Measurements from ENCODE around the gene PKD1L1.
"Not testable (repeated sequence)": the region's sequence is repeated elsewhere in the genome, so short reads cannot be mapped to it uniquely, and the experiment has no call there.

The PKD1L1 gene

DNA sequence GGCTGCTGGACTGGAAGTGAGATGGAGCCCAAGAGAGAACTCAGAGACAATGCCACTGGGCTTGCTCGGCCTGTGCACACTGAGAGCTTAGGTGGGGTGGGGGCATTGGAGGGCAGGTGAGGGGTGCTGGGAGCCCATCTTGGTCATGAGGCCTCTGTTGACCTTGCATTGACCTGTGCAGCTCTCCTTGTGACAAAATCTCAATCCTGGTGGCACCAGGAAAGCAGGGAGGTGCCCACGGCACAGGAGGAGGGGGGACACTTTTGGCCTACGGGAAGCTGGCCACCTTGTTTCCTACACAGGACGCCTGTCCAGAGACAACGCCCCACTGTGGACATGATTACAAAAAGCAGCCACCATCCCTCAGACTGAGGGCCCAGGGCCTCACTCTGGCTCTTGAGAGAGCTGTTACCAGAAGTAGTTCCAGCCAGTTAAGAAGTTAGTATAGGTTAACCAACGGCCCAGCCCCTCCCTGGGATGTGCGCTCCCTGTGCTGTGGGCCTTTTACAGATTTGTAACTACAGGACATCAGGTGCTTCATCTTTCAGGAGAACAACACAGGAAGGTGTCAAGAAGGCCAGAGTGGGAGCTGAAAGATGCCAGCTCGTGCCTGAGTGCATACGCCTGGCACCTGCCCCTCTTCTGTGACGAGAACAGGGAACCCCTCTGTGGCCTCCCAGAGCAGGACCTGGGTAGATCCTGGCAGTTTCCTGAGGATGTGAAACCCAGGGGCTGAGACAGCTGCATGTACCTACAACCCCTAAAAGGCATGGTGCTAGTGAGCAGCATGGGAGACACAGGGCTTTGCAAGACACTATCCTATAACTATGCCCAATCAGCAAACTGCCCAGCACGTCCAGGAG lies 10.3 kb downstream of the PKD1L1 start:
- no peak for DNase-seq

DNA sequence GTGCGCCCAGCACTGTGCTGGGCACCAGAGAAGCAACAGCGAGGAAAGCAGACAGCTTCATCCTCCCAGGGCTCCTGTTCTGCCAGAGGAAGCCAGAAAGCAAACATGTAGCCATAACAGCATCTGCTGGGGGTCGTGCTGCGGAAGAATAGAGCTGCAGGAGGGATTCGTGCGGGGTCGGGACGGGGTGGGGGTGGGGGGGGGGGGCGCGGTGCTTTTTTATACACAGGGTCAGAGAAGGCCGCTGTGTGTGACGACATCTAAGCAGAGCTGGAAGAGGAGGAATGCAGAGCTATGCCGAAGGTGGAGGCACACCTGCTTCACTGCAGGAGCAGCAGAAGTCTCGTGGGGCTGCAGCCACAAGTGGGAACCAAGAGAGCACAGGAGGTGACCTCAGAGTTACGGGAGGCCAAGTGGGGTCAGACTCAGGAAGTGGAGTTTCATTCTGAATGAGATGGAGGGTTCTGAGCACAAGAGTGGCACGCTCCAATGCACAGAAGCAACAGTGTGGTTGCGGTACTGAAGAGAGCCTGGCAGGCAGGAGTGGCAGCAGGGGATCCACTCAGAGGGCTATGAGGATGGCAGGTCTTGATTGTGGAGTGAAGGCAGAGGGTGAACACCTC lies 11.1 kb downstream of the PKD1L1 start:
- DNase-seq: peak in 1 of 2 donors; percentile 20

DNA sequence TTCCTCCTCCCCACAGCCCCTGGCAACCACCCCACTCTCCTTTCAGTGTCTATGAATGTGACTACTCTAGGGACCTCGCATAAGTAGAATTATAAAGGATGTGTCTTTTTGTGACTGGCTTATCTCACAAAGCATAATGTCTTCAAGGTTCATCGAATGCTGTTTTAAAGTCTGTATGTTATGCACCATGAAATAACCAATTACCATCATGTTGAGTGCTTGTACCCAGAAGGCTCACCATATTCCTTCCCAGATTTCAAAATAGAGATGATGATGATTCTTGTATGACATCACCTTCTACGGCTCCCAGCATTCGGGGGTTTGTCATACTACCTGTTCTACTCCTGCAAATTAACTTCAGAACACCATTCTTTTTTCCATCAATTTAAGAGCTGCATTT lies 11.9 kb downstream of the PKD1L1 start:
- no peak for DNase-seq

DNA sequence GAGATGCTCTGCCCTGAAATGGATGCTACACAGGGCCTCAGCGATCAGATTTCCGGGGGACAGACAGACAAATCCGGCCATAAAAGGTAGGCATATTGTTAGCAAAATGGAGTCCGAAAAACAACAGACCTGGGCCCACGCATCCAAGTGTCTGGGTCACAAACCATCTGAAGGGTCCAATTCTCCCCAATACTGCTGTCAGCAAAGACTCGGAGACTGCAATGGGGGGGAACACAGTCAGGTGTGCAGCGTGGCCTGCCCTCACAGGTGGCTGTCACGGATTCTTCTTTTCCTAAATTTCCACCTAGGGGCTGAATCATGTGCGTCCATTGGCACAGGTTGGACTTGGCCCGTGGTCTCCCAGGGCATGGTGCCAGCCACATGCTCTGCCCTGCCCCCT lies 12.9 kb downstream of the PKD1L1 start:
- DNase-seq: no peak

DNA sequence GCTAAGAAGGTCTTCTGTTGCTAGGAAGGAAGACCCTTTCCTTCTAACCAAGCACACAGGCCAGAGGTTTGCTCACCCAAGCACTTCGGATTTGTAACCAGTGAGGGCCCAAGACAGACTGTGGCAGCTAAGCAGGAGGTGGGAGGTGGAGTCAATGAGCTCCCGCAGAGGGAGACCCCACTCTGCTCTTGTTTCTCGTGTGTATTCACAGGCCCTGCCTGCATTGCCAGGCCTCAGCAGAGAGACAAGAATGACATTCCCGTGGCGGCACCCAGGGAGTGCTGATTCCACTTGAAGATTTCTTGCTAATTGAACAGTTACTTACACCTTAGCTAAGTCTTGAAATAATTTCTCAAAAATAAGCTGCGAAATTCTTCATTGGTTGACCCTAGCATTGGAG lies 13.4 kb downstream of the PKD1L1 start:
- no peak for DNase-seq

DNA sequence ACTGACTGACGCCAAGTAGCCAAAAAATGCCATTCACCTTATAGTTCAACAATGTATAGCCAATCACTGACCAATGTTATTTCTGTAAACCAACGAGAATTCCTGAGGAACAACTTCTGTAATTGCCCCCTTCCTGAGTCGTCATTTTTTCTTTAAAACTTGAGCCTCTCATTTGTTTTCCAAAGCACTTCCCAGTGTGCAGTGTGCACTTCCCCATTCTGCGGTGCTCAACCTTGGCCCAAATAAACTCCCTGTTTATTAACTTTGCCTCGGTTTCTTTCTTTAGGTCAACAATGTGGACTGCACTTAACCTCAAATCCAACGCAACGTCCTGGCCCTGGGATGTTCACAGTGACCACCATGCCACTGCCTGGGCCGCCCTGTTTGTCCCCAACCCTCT lies 15.1 kb downstream of the PKD1L1 start:
- DNase-seq: no peak

DNA sequence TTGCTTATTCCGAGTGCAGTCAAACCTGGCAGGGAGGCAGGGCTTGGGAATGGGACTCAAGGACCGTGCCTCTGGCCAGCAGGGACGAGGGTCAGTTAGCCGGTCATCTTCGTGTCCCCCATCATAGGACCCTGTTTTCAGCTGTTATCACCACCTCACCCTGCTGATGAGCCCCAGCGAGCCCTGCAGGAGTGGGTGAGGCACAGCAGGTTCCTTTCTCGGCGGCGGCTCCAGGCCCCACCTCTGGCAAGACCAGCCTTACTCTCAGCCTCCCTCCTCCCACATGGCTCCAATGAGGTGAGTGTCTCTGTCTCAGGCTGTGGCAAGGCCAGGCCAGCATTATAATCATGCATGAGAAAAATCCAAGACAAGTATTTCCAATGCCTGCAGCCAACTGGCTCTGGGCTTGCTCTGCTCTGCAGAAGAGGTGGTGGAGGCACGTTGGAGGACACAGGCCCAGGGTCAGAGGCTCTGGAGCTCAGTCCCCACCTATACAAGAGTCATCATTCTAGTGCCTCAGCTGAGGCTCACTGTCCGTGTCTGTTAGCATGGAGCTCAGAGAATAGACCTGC lies 15.7 kb downstream of the PKD1L1 start:
- DNase-seq: no peak

DNA sequence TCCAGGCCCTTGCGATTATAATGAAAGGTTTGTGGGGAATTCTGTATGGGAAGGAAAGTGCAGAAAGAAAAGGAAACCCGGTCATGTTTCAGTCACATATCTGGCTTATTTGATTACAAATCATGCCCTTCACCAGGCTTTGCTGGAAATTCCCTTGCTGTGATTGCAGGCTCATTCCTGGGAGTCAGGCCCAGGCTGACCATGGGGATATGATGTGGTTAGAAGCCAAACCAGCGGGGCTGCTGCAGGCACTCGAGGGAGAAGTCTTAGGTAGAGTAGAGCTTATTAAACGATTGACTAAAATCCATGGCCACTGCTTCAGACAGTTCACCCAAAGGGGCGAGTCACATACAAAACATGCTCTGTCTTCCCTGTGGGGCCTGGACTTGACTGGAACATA lies 16.2 kb downstream of the PKD1L1 start:
- no peak for DNase-seq

DNA sequence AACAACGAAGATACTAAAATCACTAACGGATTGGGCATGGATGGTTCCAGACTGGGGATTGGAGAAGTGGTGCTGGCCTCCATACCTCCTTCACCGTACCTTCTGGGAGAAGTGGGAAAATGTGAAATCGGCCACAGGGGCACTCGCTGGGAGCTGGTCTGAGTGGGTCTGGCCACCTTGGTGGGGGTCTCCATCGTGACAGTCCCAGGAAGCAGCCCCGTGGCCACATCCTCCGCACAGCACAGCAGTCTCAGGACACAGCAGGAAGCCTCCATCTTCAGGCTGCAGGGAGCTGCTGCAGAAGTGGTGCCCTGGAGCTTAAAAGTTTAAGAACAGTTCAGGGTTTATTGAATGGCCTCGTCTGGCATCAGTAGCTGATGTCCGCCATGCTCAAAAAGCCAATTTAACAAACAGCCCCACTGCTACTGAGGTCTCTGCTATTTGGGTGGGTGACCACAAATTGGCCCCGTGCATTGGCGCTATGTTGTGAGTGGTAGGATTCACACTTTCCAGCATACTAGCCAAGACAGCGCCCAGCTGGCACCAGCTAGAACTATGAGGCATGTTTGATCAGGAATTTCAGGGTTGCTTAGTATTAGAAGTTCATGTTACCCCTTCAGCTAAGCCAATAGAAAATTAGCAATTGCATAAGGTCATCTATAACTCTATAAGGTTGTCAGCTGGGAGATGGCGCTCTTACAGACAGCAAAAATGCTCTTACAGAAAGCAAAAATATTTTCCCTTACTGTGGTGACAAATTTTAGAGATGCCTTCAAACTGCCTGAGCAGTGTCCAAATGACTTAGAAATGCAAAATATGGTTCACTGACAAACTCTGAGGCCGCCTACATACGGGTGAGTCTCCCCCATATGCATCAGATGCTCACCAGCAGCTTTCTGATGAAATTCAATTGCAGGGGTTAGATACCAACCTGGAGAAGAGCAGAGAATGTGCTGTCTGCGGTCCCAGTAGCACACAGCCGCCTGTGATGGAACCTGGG lies 17.0 kb downstream of the PKD1L1 start:
- no peak for DNase-seq

DNA sequence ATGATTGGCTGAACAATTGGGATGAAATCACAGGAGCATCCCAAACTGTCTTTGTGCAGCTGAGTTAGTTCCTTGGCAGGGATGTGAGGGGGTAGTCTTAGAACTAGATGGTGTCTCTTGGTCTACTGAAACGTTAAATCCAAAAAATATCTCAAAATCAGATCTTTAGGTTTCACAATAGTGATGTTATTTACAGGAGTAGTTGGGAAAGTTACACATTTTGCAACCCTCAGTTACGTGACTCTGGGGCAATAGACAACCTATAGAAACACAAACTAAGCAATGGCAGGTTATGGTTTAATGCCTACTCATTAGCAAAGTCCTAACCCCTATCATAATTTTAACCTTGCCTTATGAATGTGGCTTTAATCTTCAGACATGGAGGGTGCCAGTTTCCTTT lies 24.0 kb downstream of the PKD1L1 start:
- DNase-seq: no peak

DNA sequence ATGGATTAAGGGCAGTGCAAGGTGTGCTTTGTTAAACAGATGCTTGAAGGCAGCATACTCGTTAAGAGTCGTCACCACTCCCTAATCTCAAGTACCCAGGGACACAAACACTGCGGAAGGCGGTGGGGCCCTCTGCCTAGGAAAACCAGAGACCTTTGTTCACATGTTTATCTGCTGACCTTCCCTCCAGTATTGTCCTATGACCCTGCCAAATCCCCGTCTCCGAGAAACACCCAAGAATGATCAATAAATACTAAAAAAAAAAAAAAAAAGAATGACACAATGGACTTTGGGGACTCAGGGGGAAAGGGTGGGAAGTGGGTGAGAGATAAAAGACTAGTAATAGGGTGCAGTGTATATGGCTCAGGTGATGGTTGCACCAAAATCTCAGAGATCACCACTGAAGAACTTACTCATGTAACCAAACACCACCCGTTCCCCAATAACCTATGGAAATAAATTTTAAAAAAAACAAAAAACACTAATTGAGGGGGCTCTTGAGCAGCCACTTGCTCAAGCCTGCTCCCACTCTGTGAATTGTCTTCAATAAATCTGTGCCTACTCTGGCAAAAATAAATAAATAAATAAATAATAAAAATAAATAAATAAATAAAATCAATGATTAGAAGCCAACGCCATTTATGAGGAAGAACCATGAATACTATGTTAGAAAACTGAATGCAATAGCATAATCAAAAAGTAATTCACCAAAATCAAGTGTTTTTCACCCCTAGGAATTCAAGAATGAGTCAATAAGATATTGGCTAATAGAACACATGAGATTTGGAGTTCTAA lies 25.0 kb downstream of the PKD1L1 start:
- DNase-seq: not testable (repeated sequence)

DNA sequence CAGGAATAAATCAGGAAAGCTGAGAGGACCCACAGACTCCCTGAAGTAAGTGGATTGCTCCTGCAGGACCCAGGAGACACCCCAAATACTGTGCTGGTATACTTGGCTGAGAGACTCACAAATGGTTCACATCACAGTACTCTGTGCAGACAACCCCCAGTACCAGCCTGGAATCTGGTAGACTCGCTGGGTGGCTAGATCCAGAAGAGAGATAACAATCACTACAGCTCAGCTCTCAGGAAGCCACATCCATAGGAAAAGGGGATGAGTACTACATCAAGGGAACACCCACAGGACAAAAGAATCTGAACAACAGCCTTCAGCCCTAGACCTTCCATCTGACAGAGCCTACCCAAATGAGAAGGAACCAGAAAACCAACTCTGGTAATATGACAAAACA lies 31.8 kb downstream of the PKD1L1 start:
- DNase-seq: not testable (repeated sequence)

DNA sequence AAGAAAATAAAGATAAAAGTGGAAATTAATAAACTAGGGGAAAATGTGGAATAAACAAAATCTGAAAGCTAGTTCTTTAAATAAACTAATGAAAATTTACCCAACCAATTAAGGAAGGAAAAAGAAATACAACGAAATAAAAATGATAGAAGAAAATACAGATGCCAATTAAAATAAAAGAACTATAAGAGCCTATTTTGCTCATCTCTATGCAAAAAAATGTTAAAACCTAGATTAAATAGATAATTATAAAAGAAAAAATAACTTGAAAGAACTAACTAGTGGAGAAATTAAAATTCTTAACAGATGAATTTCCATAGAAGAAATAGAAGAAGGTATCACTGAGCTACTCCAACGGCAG lies 32.7 kb downstream of the PKD1L1 start:
- no peak for DNase-seq

DNA sequence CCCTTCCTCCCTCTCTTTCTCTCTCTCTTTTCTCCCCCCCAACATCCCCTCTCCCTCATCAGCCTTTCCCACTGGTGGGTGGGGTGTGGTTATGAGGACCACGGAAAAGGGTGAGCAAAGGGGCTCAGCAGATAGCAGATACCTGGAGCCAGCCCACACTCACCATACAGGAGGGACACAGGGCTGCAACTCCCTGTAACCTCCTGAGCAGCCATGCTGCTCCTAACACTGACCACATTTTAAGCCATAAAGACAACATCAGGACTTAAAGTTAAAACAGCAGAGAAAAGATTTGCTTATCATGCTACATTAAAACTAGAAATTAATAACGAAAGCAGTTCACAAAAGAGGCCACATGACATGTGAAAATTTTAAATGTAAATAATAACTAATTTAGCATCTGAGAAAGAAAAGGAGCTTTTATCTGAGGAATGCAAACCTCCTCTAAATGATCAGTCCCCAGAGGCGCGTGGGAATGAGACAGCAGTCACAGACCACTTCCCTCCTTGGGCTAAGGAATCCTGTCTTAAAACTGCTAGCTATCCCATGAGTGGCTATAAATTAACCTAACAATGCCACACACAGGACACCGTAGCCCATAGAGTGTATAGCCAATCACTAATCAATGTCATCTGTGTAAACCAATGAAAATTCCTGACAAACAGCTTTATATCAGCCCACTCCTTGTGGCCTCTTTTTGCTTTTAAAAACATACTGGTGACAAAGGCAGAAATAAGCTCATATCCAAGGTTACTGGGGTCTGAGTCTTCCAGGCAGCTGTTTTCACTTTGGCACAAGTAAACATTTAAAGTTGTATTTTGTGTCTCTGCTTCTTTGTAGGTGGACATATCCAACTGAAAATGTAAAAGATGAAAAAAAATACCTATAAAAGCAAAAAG lies 33.3 kb downstream of the PKD1L1 start:
- DNase-seq: no peak

DNA sequence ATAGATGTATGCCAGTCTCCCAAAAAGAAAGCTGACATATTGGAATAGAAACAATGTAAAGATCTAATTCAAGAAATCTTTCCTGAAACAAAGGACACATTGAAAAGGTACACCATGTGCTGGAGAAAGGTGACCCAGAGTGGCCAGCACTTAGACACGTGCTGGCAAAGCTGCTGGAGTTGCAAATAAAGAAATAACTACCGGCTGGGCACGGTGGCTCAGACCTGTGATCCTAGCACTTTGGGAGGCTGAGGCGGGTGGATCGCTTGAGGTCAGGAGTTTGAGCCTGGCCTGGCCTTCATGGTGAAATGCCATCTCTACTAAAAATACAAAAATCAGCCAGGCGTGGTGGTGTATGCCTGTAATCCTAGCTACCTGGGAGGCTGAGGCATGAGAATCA lies 35.9 kb downstream of the PKD1L1 start:
- no peak for DNase-seq

DNA sequence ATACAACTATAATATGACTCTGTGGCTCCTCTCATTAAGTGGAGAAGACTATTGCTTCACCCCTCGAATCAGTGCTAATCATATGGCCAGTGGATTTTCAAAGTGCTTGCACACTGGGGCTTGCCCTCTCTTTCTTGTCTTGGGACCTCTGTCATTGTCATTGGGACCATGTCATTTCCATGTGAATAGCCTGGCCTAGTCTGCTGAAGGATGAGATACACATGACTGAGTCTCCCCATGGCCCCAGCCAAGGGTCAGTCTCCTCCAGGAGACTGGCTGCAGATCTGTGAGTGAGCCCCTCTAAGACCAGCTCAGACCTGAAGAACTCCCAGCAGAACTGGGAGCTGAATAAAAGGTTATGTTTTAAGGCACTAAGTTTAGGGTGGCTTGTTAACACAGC lies 39.5 kb downstream of the PKD1L1 start:
- no peak for DNase-seq

DNA sequence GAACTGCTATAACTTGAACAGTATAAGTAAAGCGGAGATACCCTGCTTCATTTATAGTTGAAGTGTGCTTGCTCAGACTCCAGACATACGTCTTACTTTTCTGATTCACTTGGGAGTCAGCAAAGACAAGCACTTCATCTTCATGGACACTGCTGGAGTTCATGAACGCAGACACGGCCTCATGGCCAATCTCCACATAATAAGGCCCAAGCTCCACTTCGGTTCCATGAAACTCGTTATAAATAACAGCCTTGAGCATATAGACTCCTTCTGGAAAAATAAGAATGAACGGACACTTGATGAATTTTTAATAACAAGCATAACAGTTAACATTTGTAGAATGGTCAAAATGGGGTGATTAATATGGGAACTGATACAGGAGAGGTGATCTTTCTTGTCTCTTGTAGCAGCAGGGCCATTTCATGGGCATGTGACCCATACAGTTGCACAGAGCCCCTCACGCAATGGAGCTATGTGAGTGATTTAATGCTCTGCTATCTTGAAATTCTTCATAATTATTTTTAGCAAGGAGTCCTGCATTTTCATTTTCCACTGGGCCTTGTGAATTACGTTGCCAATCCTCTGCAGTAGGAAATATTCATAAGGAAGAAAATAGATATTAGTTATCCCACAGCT lies 40.2 kb downstream of the PKD1L1 start:
- DNase-seq: no peak

DNA sequence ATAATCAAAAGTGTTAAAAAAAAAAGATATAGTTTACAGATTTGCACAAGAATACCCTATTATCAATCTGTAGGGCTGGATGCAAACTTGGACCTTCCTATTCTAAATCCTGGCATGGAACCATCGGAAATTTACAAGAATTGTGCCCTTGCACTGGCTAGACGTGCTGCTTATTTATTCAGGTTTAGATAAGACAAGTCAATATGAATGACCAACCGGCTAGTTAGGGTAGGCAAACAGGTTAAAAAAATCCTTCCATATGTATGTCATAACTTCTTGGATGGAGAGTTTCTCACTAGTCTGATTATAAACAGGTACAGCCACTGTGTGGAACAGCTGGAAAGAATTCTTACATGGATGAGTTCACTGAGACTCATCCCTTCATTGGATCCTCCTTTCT lies 41.4 kb downstream of the PKD1L1 start:
- DNase-seq: no peak

DNA sequence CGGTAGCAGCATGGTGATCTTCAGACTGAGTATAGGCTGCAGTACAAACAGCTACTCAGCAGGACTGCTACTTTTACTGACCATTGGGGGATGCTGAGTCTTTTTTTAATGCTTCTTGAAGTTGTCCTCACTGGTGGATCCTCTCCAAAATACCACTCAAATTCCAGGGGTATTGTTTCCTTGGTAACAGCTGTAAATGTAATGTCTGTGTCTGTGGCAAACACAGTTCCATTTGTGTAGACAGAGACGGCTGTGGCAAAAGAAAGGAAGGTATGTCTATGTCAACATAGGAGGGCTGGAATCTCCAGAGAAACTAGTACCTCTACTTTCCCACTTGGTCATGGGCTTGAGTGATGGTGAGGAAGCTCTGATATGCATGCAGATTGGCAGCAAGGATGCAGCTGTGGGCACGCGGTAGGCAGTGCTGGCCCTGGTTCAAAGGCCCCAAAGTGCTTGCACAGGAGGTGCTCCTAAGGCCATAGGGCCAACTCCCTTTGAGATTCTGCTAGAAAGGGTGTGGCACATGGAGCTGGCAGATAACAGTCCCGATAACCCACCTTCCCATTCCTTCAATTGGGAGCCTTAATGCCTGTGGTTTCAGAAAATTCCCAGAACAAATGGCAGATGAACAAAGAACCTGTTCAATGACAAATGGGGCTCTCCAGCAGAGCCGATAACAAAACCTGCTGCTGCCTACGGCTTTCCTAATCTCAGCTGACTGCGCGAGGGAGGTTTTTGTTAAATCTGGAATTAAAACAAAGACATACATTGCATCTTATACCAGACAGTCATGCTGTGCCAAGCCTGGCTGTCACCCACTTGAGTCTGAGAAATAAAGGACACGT lies 43.0 kb downstream of the PKD1L1 start:
- no peak for DNase-seq

DNA sequence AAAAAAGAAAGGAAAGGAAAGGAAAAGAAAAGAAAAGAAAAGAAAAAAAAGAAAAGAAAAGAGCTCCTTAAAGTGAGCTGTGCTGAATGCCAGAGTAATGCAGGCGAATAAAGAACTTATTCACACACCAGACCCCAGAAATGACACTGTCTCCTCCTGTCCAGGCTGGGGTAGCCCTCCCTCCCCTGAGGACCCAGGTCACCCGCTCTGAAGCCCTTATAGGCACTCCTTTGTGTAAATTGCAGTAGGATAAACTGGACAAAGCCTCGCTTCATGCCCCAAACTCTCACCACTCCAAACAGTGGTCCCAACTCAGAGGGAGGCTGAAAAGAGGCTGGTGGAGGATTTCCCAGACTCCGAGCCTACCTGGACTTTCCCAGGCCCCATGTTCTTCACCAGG lies 46.3 kb downstream of the PKD1L1 start:
- no peak for DNase-seq

Data from CD4-positive, alpha-beta T cell treated with Interferon alpha-2 for 1 hour (primary cell).